Hematopoietic multipotent progenitor cell treated with erythropoietin and hydrocortisone succinate and interleukin-3 and kit ligand, for 15 days (in vitro differentiated cells): ENCODE results near the gene CTAGE6.
"Not testable (repeated sequence)": the region's sequence is repeated elsewhere in the genome, so short reads cannot be mapped to it uniquely, and the experiment has no call there.

Source experiments
- DNase-seq: peaks from one replicate; pipeline ENCODE4 v3.0.0-alpha.2; 2015; ENCODE audit warnings: low spot score

Gene CTAGE6

GRCh38 chr7:143715543-143716193, 41.8 kb downstream of the CTAGE6 start:
- DNase-seq = not testable (repeated sequence)

GRCh38 chr7:143714581-143715454, 42.7 kb downstream of the CTAGE6 start:
- not testable (repeated sequence) for DNase-seq

GRCh38 chr7:143712381-143712780, 45.1 kb downstream of the CTAGE6 start:
- not testable (repeated sequence) for DNase-seq

GRCh38 chr7:143711727-143712324, 45.7 kb downstream of the CTAGE6 start:
- DNase-seq = not testable (repeated sequence)

- not testable (repeated sequence) for DNase-seq
Observed at GRCh38 chr7:143709895-143710294, 47.6 kb downstream of the CTAGE6 start.
